HepG2 (cell line): ENCODE data around the gene ABCC12. TPM values are rescaled to one million over a fixed set of nuclear protein-coding genes. Genes with fewer than 3 reads are reported as not detected.

Source experiments
- ATAC-seq: fragments of 200-7000 bp; cut with Tn5 transposase; 3 replicates; pipeline ENCODE4 v1.9.1; 2020; ENCODE audit warnings: mild to moderate bottlenecking, moderate library complexity
- BruUV-seq: library from RNA; stranded (reverse); fragments of 400-500 nt; replicated peaks from 2 replicates; lab custom pipeline; 2021; lab: Mats Ljungman, UMichigan
- CTCF ChIA-PET: fragments of 300-600 bp; formaldehyde crosslinking; extraction: SDS; loops from one replicate; lab custom pipeline; 2021; ENCODE audit warnings: low total read pairs, inconsistent platforms, low intra/inter-chr PET ratio; lab: Yijun Ruan, JAX
- POLR2A ChIA-PET: fragments of 350-600 bp; sonication (Branson Sonifier 250); formaldehyde crosslinking; loops from one replicate; lab custom pipeline; 2020; ENCODE audit warnings: antibody characterized with exemption, inconsistent platforms; lab: Yijun Ruan, JAX
- DNase-seq: peaks from one replicate; pipeline ENCODE4 v3.0.0-alpha.2; 2015; ENCODE audit warnings: low spot score
- FAIRE-seq: peaks from 3 replicates; lab custom pipeline; 2011; peaks lifted over from hg19 to GRCh38; lab: Jason Lieb, UNC
- H2AFZ ChIP-seq: one replicate; pipeline ENCODE4 v1.6.1; 2011; ENCODE audit warnings: low read length, inconsistent platforms
- H3K27ac ChIP-seq: fragments of 300-600 bp; 3 replicates; pipeline ENCODE4 v1.8.0; 2011; ENCODE audit warnings: mixed run types, mild to moderate bottlenecking, mixed read lengths, low read length, inconsistent platforms; ENCODE audit not compliant: insufficient read depth; ENCODE audit errors: extremely low read length
- H3K27me3 ChIP-seq, 2 experiments: fragments of 200-600 bp in 1 of 2; 2 replicates in 1 of 2; 3 replicates in 1 of 2; pipeline versions ENCODE4 v1.6.0 to v1.8.0; 2011; ENCODE audit warnings: low read length in 2 of 2, mild to moderate bottlenecking in 2 of 2, moderate library complexity in 2 of 2, inconsistent platforms in 1 of 2; ENCODE audit not compliant: insufficient read depth in 2 of 2, control insufficient read depth in 1 of 2
- H3K36me3 ChIP-seq, 2 experiments: fragments of 200-600 bp in 1 of 2; replicated peaks in 1 of 2; 2 replicates in 1 of 2; 3 replicates in 1 of 2; pipeline versions ENCODE4 v1.5.1 to v1.8.0; 2011; ENCODE audit warnings: low read length in 2 of 2, inconsistent platforms in 1 of 2; ENCODE audit not compliant: insufficient read depth in 2 of 2, control insufficient read depth in 1 of 2
- H3K4me1 ChIP-seq: 2 replicates; pipeline ENCODE4 v1.5.1; 2012; ENCODE audit warnings: low read length, inconsistent platforms; ENCODE audit not compliant: insufficient read depth
- H3K4me2 ChIP-seq: 2 replicates; pipeline ENCODE4 v1.6.0; 2011; ENCODE audit warnings: low read depth, low read length, inconsistent platforms
- H3K4me3 ChIP-seq, 3 experiments: fragments of 200-600 bp in 1 of 3; sonication (generic), shearing (Covaris generic) in 1 of 3; replicated peaks in 1 of 3; 2 replicates each; pipeline ENCODE4 v1.5.1; 2011 to 2016; ENCODE audit warnings: low read length in 3 of 3, inconsistent platforms in 2 of 3, low read depth in 2 of 3, mild to moderate bottlenecking in 2 of 3, control low read depth in 1 of 3, mixed read lengths in 1 of 3; ENCODE audit not compliant: insufficient read depth in 1 of 3
- H3K79me2 ChIP-seq: one replicate; pipeline ENCODE4 v1.6.1; 2011; ENCODE audit warnings: low read length, inconsistent platforms; ENCODE audit not compliant: insufficient read depth
- H3K9ac ChIP-seq: 2 replicates; pipeline ENCODE4 v1.6.0; 2011; ENCODE audit warnings: mild to moderate bottlenecking, low read depth, low read length, inconsistent platforms; ENCODE audit not compliant: insufficient read depth
- H3K9me3 ChIP-seq: 2 replicates; pipeline ENCODE4 v1.5.1; 2012; ENCODE audit warnings: mild to moderate bottlenecking, low read length
- H4K20me1 ChIP-seq: 2 replicates; pipeline ENCODE4 v1.6.0; 2011; ENCODE audit warnings: inconsistent platforms, mild to moderate bottlenecking, low read length, moderate library complexity; ENCODE audit not compliant: insufficient read depth
- MAZ ChIP-seq, 2 experiments: sonication (generic) in 1 of 2; formaldehyde crosslinking in 1 of 2; IDR thresholded peaks; 2 replicates each; pipeline versions ENCODE4 v1.5.0 to v1.6.1; 2012 to 2020; ENCODE audit warnings: low read depth in 2 of 2, mild to moderate bottlenecking in 2 of 2, borderline replicate concordance in 1 of 2, improper control_type of control experiment in 1 of 2, low read length in 1 of 2, missing genetic modification reagents in 1 of 2, moderate library complexity in 1 of 2
- NONO ChIP-seq, 2 experiments: fragments of 450-650 bp in 1 of 2; sonication (generic) in 1 of 2; formaldehyde crosslinking in 1 of 2; IDR thresholded peaks in 1 of 2; conservative IDR thresholded peaks in 1 of 2; 2 replicates each; pipeline versions ENCODE4 v1.6.1 to v1.8.0; 2017 to 2022; ENCODE audit warnings: mild to moderate bottlenecking in 1 of 2, missing genetic modification reagents in 1 of 2, moderate library complexity in 1 of 2
- PHF8 ChIP-seq: sonication (generic); formaldehyde crosslinking; IDR thresholded peaks from 2 replicates; pipeline ENCODE4 v1.5.0; 2020; ENCODE audit warnings: missing genetic modification reagents
- POGZ ChIP-seq: sonication (generic); formaldehyde crosslinking; IDR thresholded peaks from 2 replicates; pipeline ENCODE4 v1.4.0; 2020; ENCODE audit warnings: mild to moderate bottlenecking, missing genetic modification reagents
- SALL2 ChIP-seq: sonication (generic); formaldehyde crosslinking; IDR thresholded peaks from 2 replicates; pipeline ENCODE4 v1.8.1; 2023; ENCODE audit warnings: mild to moderate bottlenecking, missing genetic modification reagents, inconsistent platforms
- ZMYM2 ChIP-seq: sonication (generic); formaldehyde crosslinking; IDR thresholded peaks from 2 replicates; pipeline ENCODE4 v1.8.0; 2022; ENCODE audit warnings: mild to moderate bottlenecking, missing genetic modification reagents
- ZNF788 ChIP-seq: sonication (generic); formaldehyde crosslinking; IDR thresholded peaks from 2 replicates; pipeline ENCODE4 v1.5.0; 2020; ENCODE audit warnings: mild to moderate bottlenecking, missing genetic modification reagents, borderline replicate concordance
- WGBS: methylation state at CpG from one replicate; pipeline ENCODE4 v1.1.6; 2017; ENCODE audit warnings: low lambda C conversion rate; 5-methylcytosine and 5-hydroxymethylcytosine counted together
- in situ Hi-C: cut with HindIII; loops from 2 replicates; pipeline ENCODE4 v1.10.0; 2017; ENCODE audit warnings: low pct_unique_long_range_greater_than_20kb; ENCODE audit not compliant: extremely low pct_ligation_motif_present
- intact Hi-C: fragments of 100-400 bp; cut with micrococcal nuclease; formaldehyde crosslinking; loops from one replicate; pipeline ENCODE4 v1.10.0; 2022; ENCODE audit not compliant: unreplicated experiment
- polyA plus RNA-seq, 8 experiments: library from polyadenylated mRNA; depleted of rRNA in 3 of 8; stranded (reverse) in 7 of 8; unstranded in 1 of 8; fragments of >200 nt; fragmentation: Illumina TruSeq in 4 of 8; extraction: Trizol in 4 of 8; gene quantifications; 2 replicates each; pipeline versions ENCODE4 v1.2.1 to v1.2.3, GENCODE V29; 2011 to 2016; ENCODE audit warnings: low read depth in 4 of 8, missing spikeins in 1 of 8, mixed read lengths in 1 of 8; ENCODE audit not compliant: insufficient read depth in 1 of 8
- total RNA-seq, 5 experiments: library from RNA; depleted of rRNA; stranded (reverse); fragments of >200 nt; fragmentation: Illumina TruSeq; extraction: Trizol; gene quantifications; 2 replicates each; pipeline ENCODE4 v1.2.3, GENCODE V29; 2016; ENCODE audit warnings: low read depth in 1 of 5
- TF ChIP-seq, protein P1 (sequence below): sonication (generic); formaldehyde crosslinking; IDR thresholded peaks from 2 replicates; pipeline ENCODE4 v1.5.0; 2020; ENCODE audit warnings: mild to moderate bottlenecking, missing genetic modification reagents, borderline replicate concordance

ABCC12 gene
- total and polyA plus RNA-seq, 2 of the 13 experiments (the other 11 are each of a cell fraction or from before 2014, with no cell fraction given), result not detected

- Histone ChIP-seq H3K4me2 (peak overlapping the region; percentile 36), H3K9ac (no peak overlapping the region), H3K36me3 (no peaks in the 10 kb centered on the region), H3K4me1 (peaks cover 9% of the 10 kb centered on the region), H3K9me3 (no peaks in the 10 kb centered on the region), H3K79me2 (no peaks in the 10 kb centered on the region), H3K27ac (no peak overlapping the region), H3K4me3 (no peak overlapping the region), H4K20me1 (no peaks in the 10 kb centered on the region), H3K27me3 (peaks cover 0 to 36% of the 10 kb centered on the region in 2 experiments; a peak in 3 of 5 replicates), H2AFZ (no peak overlapping the region)
- 33% methylated on average over 20 of the region's 22 CpGs for WGBS
- intact Hi-C loops, result loop anchor here (1.0 kb wide), 2 partner anchors 45 to 976 kb away; no protein-coding TSS in a partner anchor
- DNase-seq (peak; percentile 81), FAIRE-seq (peak; percentile 94), ATAC-seq (peak; percentile 95)
- CTCF ChIA-PET, result interaction anchor here (1.6 to 2.5 kb wide), 4 partner anchors 39 to 976 kb away, joined by 7 to 16 read pairs (median 12); partner anchors contain the start of genes ABCC12 and NETO2
- POLR2A ChIA-PET, result no interaction called here
- in situ Hi-C loops, result loop anchor here (5.0 kb wide), 1 partner anchor 980 kb away; no protein-coding TSS in a partner anchor
- no TSS peak for BruUV-seq
- TF ChIP-seq ZNF788 (CRISPR knock-in tag), result no peak
- TF ChIP-seq, protein P1, sequence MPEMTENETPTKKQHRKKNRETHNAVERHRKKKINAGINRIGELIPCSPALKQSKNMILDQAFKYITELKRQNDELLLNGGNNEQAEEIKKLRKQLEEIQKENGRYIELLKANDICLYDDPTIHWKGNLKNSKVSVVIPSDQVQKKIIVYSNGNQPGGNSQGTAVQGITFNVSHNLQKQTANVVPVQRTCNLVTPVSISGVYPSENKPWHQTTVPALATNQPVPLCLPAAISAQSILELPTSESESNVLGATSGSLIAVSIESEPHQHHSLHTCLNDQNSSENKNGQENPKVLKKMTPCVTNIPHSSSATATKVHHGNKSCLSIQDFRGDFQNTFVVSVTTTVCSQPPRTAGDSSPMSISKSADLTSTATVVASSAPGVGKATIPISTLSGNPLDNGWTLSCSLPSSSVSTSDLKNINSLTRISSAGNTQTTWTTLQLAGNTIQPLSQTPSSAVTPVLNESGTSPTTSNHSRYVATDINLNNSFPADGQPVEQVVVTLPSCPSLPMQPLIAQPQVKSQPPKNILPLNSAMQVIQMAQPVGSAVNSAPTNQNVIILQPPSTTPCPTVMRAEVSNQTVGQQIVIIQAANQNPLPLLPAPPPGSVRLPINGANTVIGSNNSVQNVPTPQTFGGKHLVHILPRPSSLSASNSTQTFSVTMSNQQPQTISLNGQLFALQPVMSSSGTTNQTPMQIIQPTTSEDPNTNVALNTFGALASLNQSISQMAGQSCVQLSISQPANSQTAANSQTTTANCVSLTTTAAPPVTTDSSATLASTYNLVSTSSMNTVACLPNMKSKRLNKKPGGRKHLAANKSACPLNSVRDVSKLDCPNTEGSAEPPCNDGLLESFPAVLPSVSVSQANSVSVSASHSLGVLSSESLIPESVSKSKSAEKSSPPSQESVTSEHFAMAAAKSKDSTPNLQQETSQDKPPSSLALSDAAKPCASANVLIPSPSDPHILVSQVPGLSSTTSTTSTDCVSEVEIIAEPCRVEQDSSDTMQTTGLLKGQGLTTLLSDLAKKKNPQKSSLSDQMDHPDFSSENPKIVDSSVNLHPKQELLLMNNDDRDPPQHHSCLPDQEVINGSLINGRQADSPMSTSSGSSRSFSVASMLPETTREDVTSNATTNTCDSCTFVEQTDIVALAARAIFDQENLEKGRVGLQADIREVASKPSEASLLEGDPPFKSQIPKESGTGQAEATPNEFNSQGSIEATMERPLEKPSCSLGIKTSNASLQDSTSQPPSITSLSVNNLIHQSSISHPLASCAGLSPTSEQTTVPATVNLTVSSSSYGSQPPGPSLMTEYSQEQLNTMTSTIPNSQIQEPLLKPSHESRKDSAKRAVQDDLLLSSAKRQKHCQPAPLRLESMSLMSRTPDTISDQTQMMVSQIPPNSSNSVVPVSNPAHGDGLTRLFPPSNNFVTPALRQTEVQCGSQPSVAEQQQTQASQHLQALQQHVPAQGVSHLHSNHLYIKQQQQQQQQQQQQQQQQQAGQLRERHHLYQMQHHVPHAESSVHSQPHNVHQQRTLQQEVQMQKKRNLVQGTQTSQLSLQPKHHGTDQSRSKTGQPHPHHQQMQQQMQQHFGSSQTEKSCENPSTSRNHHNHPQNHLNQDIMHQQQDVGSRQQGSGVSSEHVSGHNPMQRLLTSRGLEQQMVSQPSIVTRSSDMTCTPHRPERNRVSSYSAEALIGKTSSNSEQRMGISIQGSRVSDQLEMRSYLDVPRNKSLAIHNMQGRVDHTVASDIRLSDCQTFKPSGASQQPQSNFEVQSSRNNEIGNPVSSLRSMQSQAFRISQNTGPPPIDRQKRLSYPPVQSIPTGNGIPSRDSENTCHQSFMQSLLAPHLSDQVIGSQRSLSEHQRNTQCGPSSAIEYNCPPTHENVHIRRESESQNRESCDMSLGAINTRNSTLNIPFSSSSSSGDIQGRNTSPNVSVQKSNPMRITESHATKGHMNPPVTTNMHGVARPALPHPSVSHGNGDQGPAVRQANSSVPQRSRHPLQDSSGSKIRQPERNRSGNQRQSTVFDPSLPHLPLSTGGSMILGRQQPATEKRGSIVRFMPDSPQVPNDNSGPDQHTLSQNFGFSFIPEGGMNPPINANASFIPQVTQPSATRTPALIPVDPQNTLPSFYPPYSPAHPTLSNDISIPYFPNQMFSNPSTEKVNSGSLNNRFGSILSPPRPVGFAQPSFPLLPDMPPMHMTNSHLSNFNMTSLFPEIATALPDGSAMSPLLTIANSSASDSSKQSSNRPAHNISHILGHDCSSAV (CRISPR knock-in tag), result no peak
- peak; percentile 81; the same call in 1 of the 2 replicates for TF ChIP-seq MAZ (IDR thresholded peaks at IDR 0.05; ENCODE audit: borderline replicate concordance, low read depth, low read length)
- peak; percentile 30; the same call in 1 of the 2 replicates for TF ChIP-seq MAZ (CRISPR knock-in tag; IDR thresholded peaks at IDR 0.05; ENCODE audit: low read depth)
- TF ChIP-seq POGZ (CRISPR knock-in tag), result 0 out of 2 replicates have a peak, but pooled peaks have one; percentile 14
- no peak for TF ChIP-seq NONO (IDR thresholded peaks at IDR 0.05)
- no peak; the same call in 1 of the 2 replicates for TF ChIP-seq NONO (CRISPR knock-in tag; conservative IDR thresholded peaks at IDR 0.05)
- 0 out of 2 replicates have a peak, but pooled peaks have one; percentile 48 for TF ChIP-seq SALL2
- TF ChIP-seq ZMYM2 (CRISPR knock-in tag), result no peak
- no peak for TF ChIP-seq PHF8 (CRISPR knock-in tag)
Observed at GRCh38 chr16:48117217-48118105, 38.3 kb downstream of the ABCC12 start.
